Astrocyte (in vitro differentiated cells and primary cell): ENCODE results near the gene ASPN.

Experiments used
- EZH2 ChIP-seq: IDR thresholded peaks from 2 replicates; pipeline ENCODE4 v1.6.1; 2012; ENCODE audit warnings: mild to moderate bottlenecking, low read length, inconsistent platforms; ENCODE audit not compliant: insufficient read depth
- TF ChIP-seq, protein P1 (sequence below): IDR thresholded peaks from 2 replicates; pipeline ENCODE4 v1.5.1; 2011; ENCODE audit warnings: low read depth, mild to moderate bottlenecking, inconsistent platforms, low read length, moderate library complexity; ENCODE audit not compliant: insufficient read depth

DNA sequence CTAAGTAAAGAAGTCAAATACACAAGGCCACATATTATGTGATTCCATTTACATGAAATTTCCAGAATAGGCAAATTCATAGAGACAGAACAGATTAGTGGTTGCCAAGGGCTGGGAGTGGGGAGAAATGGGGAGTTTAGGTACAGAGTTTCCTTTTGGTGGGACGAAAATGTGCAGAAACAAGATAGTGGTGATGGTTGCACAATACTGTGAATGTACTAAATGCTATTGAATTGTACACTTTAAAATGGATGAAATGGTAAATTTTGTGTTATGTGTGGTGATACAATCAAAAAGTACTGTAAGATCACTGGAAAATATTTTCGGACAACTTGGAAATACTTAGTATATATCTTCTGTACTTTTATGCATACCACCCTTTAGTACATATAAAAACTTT lies 38.5 kb upstream of the ASPN start:
- TF ChIP-seq, protein P1, sequence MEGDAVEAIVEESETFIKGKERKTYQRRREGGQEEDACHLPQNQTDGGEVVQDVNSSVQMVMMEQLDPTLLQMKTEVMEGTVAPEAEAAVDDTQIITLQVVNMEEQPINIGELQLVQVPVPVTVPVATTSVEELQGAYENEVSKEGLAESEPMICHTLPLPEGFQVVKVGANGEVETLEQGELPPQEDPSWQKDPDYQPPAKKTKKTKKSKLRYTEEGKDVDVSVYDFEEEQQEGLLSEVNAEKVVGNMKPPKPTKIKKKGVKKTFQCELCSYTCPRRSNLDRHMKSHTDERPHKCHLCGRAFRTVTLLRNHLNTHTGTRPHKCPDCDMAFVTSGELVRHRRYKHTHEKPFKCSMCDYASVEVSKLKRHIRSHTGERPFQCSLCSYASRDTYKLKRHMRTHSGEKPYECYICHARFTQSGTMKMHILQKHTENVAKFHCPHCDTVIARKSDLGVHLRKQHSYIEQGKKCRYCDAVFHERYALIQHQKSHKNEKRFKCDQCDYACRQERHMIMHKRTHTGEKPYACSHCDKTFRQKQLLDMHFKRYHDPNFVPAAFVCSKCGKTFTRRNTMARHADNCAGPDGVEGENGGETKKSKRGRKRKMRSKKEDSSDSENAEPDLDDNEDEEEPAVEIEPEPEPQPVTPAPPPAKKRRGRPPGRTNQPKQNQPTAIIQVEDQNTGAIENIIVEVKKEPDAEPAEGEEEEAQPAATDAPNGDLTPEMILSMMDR: no peak
- no peak for TF ChIP-seq EZH2
